ENCODE results near the gene UST. TPM values are rescaled to one million over a fixed set of nuclear protein-coding genes. Genes with fewer than 3 reads are reported as not detected.

Gene UST
- total RNA-seq, 2 donors from 2014 or later, result 15.3 to 16.3 TPM

GRCh38 chr6:148891405-148891783 is 144.6 kb downstream of the UST start:
- no peaks in the 10 kb centered on the region for H3K27me3 ChIP-seq (ENCODE audit: control insufficient read depth, insufficient read depth, low read length, poor library complexity, severe bottlenecking)

DNA sequence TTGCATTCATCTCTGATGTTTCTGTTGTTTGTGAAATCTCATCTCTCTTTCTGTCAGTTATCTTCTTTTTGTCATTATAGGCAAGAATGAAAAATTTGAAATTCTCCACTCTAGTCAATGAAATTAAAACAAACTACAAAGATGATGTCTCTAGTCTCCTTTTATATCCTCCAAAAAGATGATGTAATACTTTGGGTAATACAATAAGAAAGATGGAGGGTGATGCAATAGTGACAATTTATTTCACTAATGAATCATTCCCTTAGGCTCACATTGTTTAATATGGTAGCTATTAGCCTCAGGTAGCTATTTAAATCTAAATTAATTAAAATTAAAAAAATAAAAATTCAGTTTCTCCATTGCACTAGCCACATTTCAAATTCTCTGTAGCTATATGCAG is 145.4 kb downstream of the UST start:
- Mint-ChIP-seq H3K9me3 (no peaks in the 10 kb centered on the region), H3K36me3 (ENCODE audit: low read depth) (peaks cover 16% of the 10 kb centered on the region), H3K27ac (no peak overlapping the region), H3K4me1 (peaks cover 9% of the 10 kb centered on the region), H3K4me3 (no peak overlapping the region), H3K27me3 (ENCODE audit: insufficient read depth) (no peaks in the 10 kb centered on the region)
- Histone ChIP-seq H3K9me3 (ENCODE audit: control insufficient read depth, low read length) (no peaks in the 10 kb centered on the region), H3K27ac (ENCODE audit: low read depth, low read length) (no peak overlapping the region), H3K36me3 (ENCODE audit: control insufficient read depth, insufficient read depth, low read length) (no peaks in the 10 kb centered on the region), H3K4me1 (ENCODE audit: control insufficient read depth, insufficient read depth, low read length) (no peaks in the 10 kb centered on the region), H3K4me3 (ENCODE audit: low read length) (no peak overlapping the region), H3K9ac (ENCODE audit: extremely low read depth, low read length, poor library complexity, severe bottlenecking) (no peak overlapping the region), H3K27me3 (ENCODE audit: control insufficient read depth, insufficient read depth, low read length, poor library complexity, severe bottlenecking) (no peaks in the 10 kb centered on the region)
- TF ChIP-seq, protein P1, sequence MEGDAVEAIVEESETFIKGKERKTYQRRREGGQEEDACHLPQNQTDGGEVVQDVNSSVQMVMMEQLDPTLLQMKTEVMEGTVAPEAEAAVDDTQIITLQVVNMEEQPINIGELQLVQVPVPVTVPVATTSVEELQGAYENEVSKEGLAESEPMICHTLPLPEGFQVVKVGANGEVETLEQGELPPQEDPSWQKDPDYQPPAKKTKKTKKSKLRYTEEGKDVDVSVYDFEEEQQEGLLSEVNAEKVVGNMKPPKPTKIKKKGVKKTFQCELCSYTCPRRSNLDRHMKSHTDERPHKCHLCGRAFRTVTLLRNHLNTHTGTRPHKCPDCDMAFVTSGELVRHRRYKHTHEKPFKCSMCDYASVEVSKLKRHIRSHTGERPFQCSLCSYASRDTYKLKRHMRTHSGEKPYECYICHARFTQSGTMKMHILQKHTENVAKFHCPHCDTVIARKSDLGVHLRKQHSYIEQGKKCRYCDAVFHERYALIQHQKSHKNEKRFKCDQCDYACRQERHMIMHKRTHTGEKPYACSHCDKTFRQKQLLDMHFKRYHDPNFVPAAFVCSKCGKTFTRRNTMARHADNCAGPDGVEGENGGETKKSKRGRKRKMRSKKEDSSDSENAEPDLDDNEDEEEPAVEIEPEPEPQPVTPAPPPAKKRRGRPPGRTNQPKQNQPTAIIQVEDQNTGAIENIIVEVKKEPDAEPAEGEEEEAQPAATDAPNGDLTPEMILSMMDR (conservative IDR thresholded peaks at IDR 0.05), result no peak
- DNase-seq, result no peak

More at GRCh38 chr6:148891405-148891783, 144.6 kb downstream of the UST start:
- no peak overlapping the region for H3K9ac ChIP-seq (ENCODE audit: extremely low read depth, low read length, poor library complexity, severe bottlenecking)
- no peaks in the 10 kb centered on the region for H3K27me3 Mint-ChIP-seq (ENCODE audit: insufficient read depth)
- H3K27ac ChIP-seq (ENCODE audit: low read depth, low read length), result no peak overlapping the region
- TF ChIP-seq, protein P1 (conservative IDR thresholded peaks at IDR 0.05), result no peak
- no peaks in the 10 kb centered on the region for H3K9me3 ChIP-seq (ENCODE audit: control insufficient read depth, low read length)
- no peaks in the 10 kb centered on the region for H3K9me3 Mint-ChIP-seq
- DNase-seq, result no peak
- no peaks in the 10 kb centered on the region for H3K4me1 ChIP-seq (ENCODE audit: control insufficient read depth, insufficient read depth, low read length)
- H3K4me3 ChIP-seq (ENCODE audit: low read length), result no peak overlapping the region
- H3K27ac Mint-ChIP-seq, result no peak overlapping the region
- H3K36me3 Mint-ChIP-seq (ENCODE audit: low read depth), result peaks cover 16% of the 10 kb centered on the region
- no peaks in the 10 kb centered on the region for H3K36me3 ChIP-seq (ENCODE audit: control insufficient read depth, insufficient read depth, low read length)
- peaks cover 9% of the 10 kb centered on the region for H3K4me1 Mint-ChIP-seq
- 90% methylated on average over 1 of the region's 1 CpG; no CpG with 5 or more reads in 1 of the 2 experiments for WGBS, 2 experiments (ENCODE audit: insufficient coverage in 1 of 2, insufficient read length in 1 of 2)
- H3K4me3 Mint-ChIP-seq, result no peak overlapping the region

GRCh38 chr6:148893073-148893472 is 146.2 kb downstream of the UST start:
- H3K9me3 Mint-ChIP-seq, result no peaks in the 10 kb centered on the region
- no peak overlapping the region for H3K9ac ChIP-seq (ENCODE audit: extremely low read depth, low read length, poor library complexity, severe bottlenecking)
- no peak for DNase-seq
- peaks cover 7% of the 10 kb centered on the region for H3K4me1 Mint-ChIP-seq
- H3K4me3 ChIP-seq (ENCODE audit: low read length), result no peak overlapping the region
- H3K36me3 ChIP-seq (ENCODE audit: control insufficient read depth, insufficient read depth, low read length), result no peaks in the 10 kb centered on the region
- H3K27me3 Mint-ChIP-seq (ENCODE audit: insufficient read depth), result no peaks in the 10 kb centered on the region
- no peak overlapping the region for H3K27ac Mint-ChIP-seq
- TF ChIP-seq, protein P1 (conservative IDR thresholded peaks at IDR 0.05), result no peak
- H3K36me3 Mint-ChIP-seq (ENCODE audit: low read depth), result peaks cover 11% of the 10 kb centered on the region
- H3K27ac ChIP-seq (ENCODE audit: low read depth, low read length), result no peak overlapping the region
- H3K9me3 ChIP-seq (ENCODE audit: control insufficient read depth, low read length), result no peaks in the 10 kb centered on the region
- no peaks in the 10 kb centered on the region for H3K27me3 ChIP-seq (ENCODE audit: control insufficient read depth, insufficient read depth, low read length, poor library complexity, severe bottlenecking)
- H3K4me3 Mint-ChIP-seq, result no peak overlapping the region
- no peaks in the 10 kb centered on the region for H3K4me1 ChIP-seq (ENCODE audit: control insufficient read depth, insufficient read depth, low read length)
- WGBS, 2 experiments (ENCODE audit: insufficient coverage in 1 of 2, insufficient read length in 1 of 2), result 84 to 100% methylated on average over 1 to 2 of the region's 2 CpGs
